Stimulated activated CD4-positive, alpha-beta T cell treated with anti-CD3 and anti-CD28 coated beads, Interleukin-2, amount 100 ng/mL, for 48 hours (primary cell): ENCODE results near the gene LEMD3.

ENCODE experiments used
- DNase-seq, 2 donors: peaks; one replicate each; pipeline ENCODE4 v3.0.0-alpha.2; 2020

Gene LEMD3

GRCh38 chr12:65170209-65170881, 962 bp downstream of the LEMD3 start:
- peak; percentile 43 to 46 for DNase-seq

- no peak for DNase-seq
These were observed 1.7 kb downstream of the LEMD3 start for GRCh38 chr12:65171073-65171472.

- no peak for DNase-seq
These were observed 2.5 kb downstream of the LEMD3 start for GRCh38 chr12:65171870-65172269.

- no peak for DNase-seq
These were observed 6.0 kb downstream of the LEMD3 start for GRCh38 chr12:65175385-65175784.

GRCh38 chr12:65182012-65182739, 12.8 kb downstream of the LEMD3 start:
- DNase-seq, result no peak

- DNase-seq, result no peak
These were observed 14.9 kb downstream of the LEMD3 start for GRCh38 chr12:65184176-65184857.

- DNase-seq, result no peak
These were observed 15.5 kb downstream of the LEMD3 start for GRCh38 chr12:65184858-65185229.

- DNase-seq, result no peak
These were observed 18.3 kb downstream of the LEMD3 start for GRCh38 chr12:65187665-65188064.

GRCh38 chr12:65188179-65188701, 18.9 kb downstream of the LEMD3 start:
- no peak for DNase-seq

GRCh38 chr12:65189028-65189718, 19.8 kb downstream of the LEMD3 start:
- DNase-seq, result no peak

- no peak for DNase-seq
These were observed 23.7 kb downstream of the LEMD3 start for GRCh38 chr12:65192963-65193516.

GRCh38 chr12:65194949-65195348, 25.6 kb downstream of the LEMD3 start:
- no peak for DNase-seq

- DNase-seq, result no peak
These were observed 26.1 kb downstream of the LEMD3 start for GRCh38 chr12:65195387-65196055.

- DNase-seq, result no peak
These were observed 27.6 kb downstream of the LEMD3 start for GRCh38 chr12:65196762-65197567.

- DNase-seq, result no peak
These were observed 30.2 kb downstream of the LEMD3 start for GRCh38 chr12:65199604-65200003.

GRCh38 chr12:65200007-65200665, 30.8 kb downstream of the LEMD3 start:
- no peak for DNase-seq

- no peak for DNase-seq
These were observed 34.0 kb downstream of the LEMD3 start for GRCh38 chr12:65203376-65203775.

GRCh38 chr12:65204886-65205525, 35.6 kb downstream of the LEMD3 start:
- DNase-seq, result no peak

- no peak for DNase-seq
These were observed 36.5 kb downstream of the LEMD3 start for GRCh38 chr12:65205886-65206285.

- no peak for DNase-seq
These were observed 38.7 kb downstream of the LEMD3 start for GRCh38 chr12:65208125-65208524.
